Measurements from ENCODE around the gene PLA2G7.

DNA sequence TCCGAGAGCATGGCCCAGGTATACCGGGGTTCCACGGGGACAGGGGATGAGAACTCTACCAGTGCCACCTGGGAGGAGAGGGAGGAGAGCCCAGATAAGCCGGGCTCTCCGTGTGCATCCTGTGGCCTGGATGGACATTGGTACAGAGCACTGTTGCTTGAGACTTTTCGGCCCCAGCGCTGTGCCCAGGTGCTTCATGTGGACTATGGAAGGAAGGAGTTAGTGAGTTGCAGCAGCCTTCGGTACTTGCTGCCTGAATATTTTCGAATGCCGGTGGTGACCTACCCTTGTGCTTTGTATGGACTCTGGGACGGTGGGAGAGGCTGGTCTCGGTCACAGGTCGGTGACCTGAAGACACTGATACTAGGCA is 46.2 kb downstream of the PLA2G7 start:
- TF ChIP-seq YY1 (IDR thresholded peaks at IDR 0.05; ENCODE audit: insufficient read depth, insufficient read length) (no peak), SUZ12 (IDR thresholded peaks at IDR 0.05; ENCODE audit: extremely low read depth, insufficient read depth, insufficient read length) (no peak), ZNF274 (IDR thresholded peaks at IDR 0.05; ENCODE audit: low read depth, low read length) (no peak)

All from NT2/D1 (cell line).